Kidney (tissue), 14 donors: ENCODE data around the gene BAD. TPM values are rescaled to one million over a fixed set of nuclear protein-coding genes. Genes with fewer than 3 reads are reported as not detected.
A peak's percentile ranks its signal among the peaks of the same experiment; 100 is the strongest.

Experiments
- DNase-seq, 5 donors: peaks; one replicate each; pipeline ENCODE4 v3.0.0-alpha.2; 2013 to 2020
- FAIRE-seq: peaks from 2 replicates; lab custom pipeline; 2012; peaks lifted over from hg19 to GRCh38; lab: Jason Lieb, UNC
- H3K27ac ChIP-seq, 2 donors: one replicate each; pipeline ENCODE4 v1.7.0; 2013; ENCODE audit warnings: low read depth in 2 of 2, low read length in 2 of 2, inconsistent platforms in 1 of 2
- H3K27me3 ChIP-seq: one replicate; pipeline ENCODE4 v1.7.1; 2013; ENCODE audit warnings: low read length, inconsistent platforms; ENCODE audit not compliant: control insufficient read depth, insufficient read depth
- H3K36me3 ChIP-seq, 3 donors: one replicate each; pipeline versions ENCODE4 v1.7.0 to v1.7.1; 2013; ENCODE audit warnings: low read length in 3 of 3, control low read depth in 1 of 3, inconsistent platforms in 1 of 3; ENCODE audit not compliant: insufficient read depth in 3 of 3, control insufficient read depth in 2 of 3
- H3K4me1 ChIP-seq, 3 donors: one replicate each; pipeline versions ENCODE4 v1.7.0 to v1.7.1; 2013; ENCODE audit warnings: low read length in 3 of 3, inconsistent platforms in 1 of 3, low read depth in 1 of 3; ENCODE audit not compliant: control insufficient read depth in 2 of 3, insufficient read depth in 2 of 3
- H3K4me3 ChIP-seq, 3 donors: one replicate each; pipeline versions ENCODE4 v1.7.0 to v1.8.1; 2013; ENCODE audit warnings: low read length in 3 of 3, control low read depth in 1 of 3, inconsistent platforms in 1 of 3
- H3K9ac ChIP-seq, 3 donors: one replicate each; pipeline versions ENCODE4 v1.7.0 to v1.7.1; 2013; ENCODE audit warnings: low read length in 3 of 3, control low read depth in 1 of 3, inconsistent platforms in 1 of 3
- H3K9me3 ChIP-seq, 3 donors: one replicate each; pipeline versions ENCODE4 v1.7.0 to v1.7.1; 2013; ENCODE audit warnings: low read length in 3 of 3, control low read depth in 1 of 3, inconsistent platforms in 1 of 3; ENCODE audit not compliant: control insufficient read depth in 2 of 3, insufficient read depth in 1 of 3
- intact Hi-C: fragments of 100-400 bp; cut with DNase I; formaldehyde crosslinking; loops from one replicate; pipeline ENCODE4 v1.11.1; 2022
- polyA plus RNA-seq: library from polyadenylated mRNA; stranded (reverse); fragments of 350-450 nt; fragmentation: Illumina TruSeq; extraction: RNeasy Lipid Tissue Mini Kit (QIAGEN cat#74804); gene quantifications from one replicate; pipeline ENCODE4 v1.2.3, GENCODE V29; 2014; ENCODE audit warnings: low read depth, low replicate concordance; ENCODE audit not compliant: insufficient read depth
- total RNA-seq: library from RNA; stranded (reverse); fragmentation: NEBNext Ultra II Directional; extraction: Animal tissue kit (Norgen Biotek cat#: 25700); gene quantifications from one replicate; pipeline ENCODE4 v1.2.1, GENCODE V29; 2021
- TF ChIP-seq, protein P1 (sequence below): IDR thresholded peaks from 3 replicates; pipeline ENCODE4 v1.5.1; 2012; ENCODE audit warnings: mild to moderate bottlenecking, moderate library complexity, borderline replicate concordance; ENCODE audit not compliant: insufficient read depth; ENCODE audit errors: extremely low read depth
- donor health status: control.
- donor health status: control.
- donor health status: control.
- donor health status: control.
- donor health status: control.
- donor health status: DM: yes; HTN: yes; CAD: no.
- donor health status: Normal renal cell carcinoma (clear cell type).

The BAD gene
- total and polyA plus RNA-seq, 2 donors from 2014 or later: 59.8 to 157 TPM

DNA sequence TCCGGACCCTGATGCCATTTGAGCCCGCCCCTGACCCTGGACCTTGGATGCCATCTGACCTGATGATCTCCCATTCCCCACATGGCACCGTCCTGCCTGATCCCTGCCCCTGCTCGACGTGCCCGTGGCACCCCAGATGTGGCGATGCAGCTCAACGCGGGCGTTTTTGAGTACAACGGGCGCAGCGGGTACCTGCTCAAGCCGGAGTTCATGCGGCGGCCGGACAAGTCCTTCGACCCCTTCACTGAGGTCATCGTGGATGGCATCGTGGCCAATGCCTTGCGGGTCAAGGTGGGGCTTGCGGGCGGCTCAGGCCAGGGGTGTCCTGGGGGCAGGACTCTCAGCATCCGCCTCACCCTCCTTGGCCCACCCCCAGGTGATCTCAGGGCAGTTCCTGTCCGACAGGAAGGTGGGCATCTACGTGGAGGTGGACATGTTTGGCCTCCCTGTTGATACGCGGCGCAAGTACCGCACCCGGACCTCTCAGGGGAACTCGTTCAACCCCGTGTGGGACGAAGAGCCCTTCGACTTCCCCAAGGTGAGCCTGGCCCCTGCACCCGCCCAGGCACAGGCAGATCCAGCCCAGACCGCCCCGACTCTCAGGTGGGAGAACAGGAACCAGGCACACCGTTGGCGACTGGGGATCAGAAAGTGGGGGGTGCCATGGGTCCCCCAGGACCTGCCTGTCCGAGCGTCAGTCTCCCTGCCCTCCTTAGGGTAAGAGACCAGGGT is 22.0 kb downstream of the BAD start:
- TF ChIP-seq, protein P1, sequence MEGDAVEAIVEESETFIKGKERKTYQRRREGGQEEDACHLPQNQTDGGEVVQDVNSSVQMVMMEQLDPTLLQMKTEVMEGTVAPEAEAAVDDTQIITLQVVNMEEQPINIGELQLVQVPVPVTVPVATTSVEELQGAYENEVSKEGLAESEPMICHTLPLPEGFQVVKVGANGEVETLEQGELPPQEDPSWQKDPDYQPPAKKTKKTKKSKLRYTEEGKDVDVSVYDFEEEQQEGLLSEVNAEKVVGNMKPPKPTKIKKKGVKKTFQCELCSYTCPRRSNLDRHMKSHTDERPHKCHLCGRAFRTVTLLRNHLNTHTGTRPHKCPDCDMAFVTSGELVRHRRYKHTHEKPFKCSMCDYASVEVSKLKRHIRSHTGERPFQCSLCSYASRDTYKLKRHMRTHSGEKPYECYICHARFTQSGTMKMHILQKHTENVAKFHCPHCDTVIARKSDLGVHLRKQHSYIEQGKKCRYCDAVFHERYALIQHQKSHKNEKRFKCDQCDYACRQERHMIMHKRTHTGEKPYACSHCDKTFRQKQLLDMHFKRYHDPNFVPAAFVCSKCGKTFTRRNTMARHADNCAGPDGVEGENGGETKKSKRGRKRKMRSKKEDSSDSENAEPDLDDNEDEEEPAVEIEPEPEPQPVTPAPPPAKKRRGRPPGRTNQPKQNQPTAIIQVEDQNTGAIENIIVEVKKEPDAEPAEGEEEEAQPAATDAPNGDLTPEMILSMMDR: no peak
- Histone ChIP-seq H3K9ac (no peak overlapping the region), H3K4me3 (no peak overlapping the region), H3K36me3 (peaks cover 0 to 10% (median 0%) of the 10 kb centered on the region in 3 donors), H3K27ac (no peak overlapping the region), H3K27me3 (no peaks in the 10 kb centered on the region), H3K4me1 (no peaks in the 10 kb centered on the region), H3K9me3 (no peaks in the 10 kb centered on the region)
- intact Hi-C loops: no loop called here
- DNase-seq: peak in 1 of 5 donors; percentile 75
- FAIRE-seq: no peak

DNA sequence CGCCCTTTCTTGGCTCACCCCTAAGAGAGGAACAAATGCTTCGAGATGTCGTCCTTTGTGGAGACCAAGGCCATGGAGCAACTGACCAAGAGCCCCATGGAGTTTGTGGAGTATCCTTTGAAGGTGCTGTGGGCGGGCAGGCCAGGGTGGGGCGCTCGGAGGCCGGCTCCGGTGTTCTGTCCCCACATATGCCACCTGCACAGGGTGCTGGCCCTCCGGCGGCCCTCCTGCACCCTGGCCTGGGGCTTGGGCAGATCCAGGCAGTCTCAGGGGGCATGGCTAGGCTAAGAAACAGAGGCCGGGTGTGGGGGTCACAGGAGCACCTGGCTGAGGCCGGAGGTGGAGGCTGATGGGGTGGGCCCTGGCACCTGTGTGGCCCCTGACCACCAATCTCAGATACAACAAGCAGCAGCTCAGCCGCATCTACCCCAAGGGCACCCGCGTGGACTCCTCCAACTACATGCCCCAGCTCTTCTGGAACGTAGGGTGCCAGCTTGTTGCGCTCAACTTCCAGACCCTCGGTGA is 22.8 kb downstream of the BAD start:
- TF ChIP-seq, protein P1: no peak
- Histone ChIP-seq H3K27ac (no peak overlapping the region), H3K4me1 (no peaks in the 10 kb centered on the region), H3K27me3 (no peaks in the 10 kb centered on the region), H3K9ac (no peak overlapping the region), H3K9me3 (no peaks in the 10 kb centered on the region), H3K4me3 (no peak overlapping the region), H3K36me3 (peaks cover 0 to 10% (median 0%) of the 10 kb centered on the region in 3 donors)
- DNase-seq (peak in 1 of 5 donors; percentile 65), FAIRE-seq (no peak)
- intact Hi-C loops: no loop called here

DNA sequence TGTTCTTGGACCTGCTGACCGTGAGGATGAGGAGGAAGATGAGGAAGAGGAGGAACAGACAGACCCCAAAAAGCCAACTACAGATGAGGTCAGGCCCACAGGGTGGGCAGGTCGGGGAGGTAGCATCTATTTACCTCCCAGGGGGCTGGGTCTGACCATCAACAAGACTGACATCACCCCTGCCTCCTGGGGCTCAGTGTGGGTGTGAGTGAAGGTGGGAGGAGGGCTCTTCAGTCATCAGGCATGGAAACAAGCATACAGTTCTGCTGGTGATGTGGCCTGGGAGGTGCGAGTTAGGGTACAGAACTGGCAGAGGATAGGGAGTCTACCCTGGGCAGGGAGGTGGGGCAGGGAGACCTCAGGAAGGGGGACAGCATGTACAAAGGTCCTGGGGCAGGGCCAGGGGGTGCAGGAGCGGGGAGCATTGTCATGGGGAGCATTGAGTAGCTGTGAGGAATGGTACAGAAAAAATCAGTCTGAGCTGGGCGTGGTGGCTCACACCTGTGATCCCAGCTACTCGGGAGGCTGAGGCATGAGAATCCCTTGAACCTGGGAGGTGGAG is 24.2 kb downstream of the BAD start:
- Histone ChIP-seq H3K9me3 (no peaks in the 10 kb centered on the region), H3K36me3 (peaks cover 0 to 8% (median 6%) of the 10 kb centered on the region in 3 donors), H3K4me3 (no peak overlapping the region), H3K27me3 (no peaks in the 10 kb centered on the region), H3K27ac (no peak overlapping the region), H3K9ac (no peak overlapping the region), H3K4me1 (no peaks in the 10 kb centered on the region)
- intact Hi-C loops: no loop called here
- no peak for FAIRE-seq
- TF ChIP-seq, protein P1: no peak
- DNase-seq: peak in 1 of 5 donors; percentile 34
